Ishikawa (cell line): ENCODE measurements around the gene PLEKHA6.

Experiments
- CEBPB ChIP-seq: IDR thresholded peaks from 2 replicates; pipeline ENCODE4 v1.6.1; 2012
- CREB1 ChIP-seq: IDR thresholded peaks from 2 replicates; pipeline ENCODE4 v1.6.1; 2012; ENCODE audit warnings: low read depth
- EGR1 ChIP-seq: IDR thresholded peaks from 2 replicates; pipeline ENCODE4 v1.6.1; 2012
- EP300 ChIP-seq: IDR thresholded peaks from 2 replicates; pipeline ENCODE4 v1.6.1; 2012; ENCODE audit warnings: borderline replicate concordance
- FOXM1 ChIP-seq: IDR thresholded peaks from 2 replicates; pipeline ENCODE4 v1.6.1; 2012; ENCODE audit warnings: low read depth, borderline replicate concordance
- MAX ChIP-seq: IDR thresholded peaks from 2 replicates; pipeline ENCODE4 v1.6.1; 2012
- NFIC ChIP-seq: IDR thresholded peaks from 2 replicates; pipeline ENCODE4 v1.6.1; 2012
- RAD21 ChIP-seq: IDR thresholded peaks from 2 replicates; pipeline ENCODE4 v1.6.1; 2012; ENCODE audit warnings: low read depth
- REST ChIP-seq: IDR thresholded peaks from 2 replicates; pipeline ENCODE4 v1.6.1; 2012; ENCODE audit warnings: low read depth, mild to moderate bottlenecking
- TAF1 ChIP-seq: IDR thresholded peaks from 2 replicates; pipeline ENCODE4 v1.6.1; 2012; ENCODE audit warnings: low read depth, mild to moderate bottlenecking
- TCF12 ChIP-seq: IDR thresholded peaks from 2 replicates; pipeline ENCODE4 v1.6.1; 2012; ENCODE audit warnings: low read depth
- TEAD4 ChIP-seq: IDR thresholded peaks from 2 replicates; pipeline ENCODE4 v1.6.1; 2012
- USF1 ChIP-seq: IDR thresholded peaks from 2 replicates; pipeline ENCODE4 v1.6.1; 2012
- YY1 ChIP-seq: IDR thresholded peaks from 2 replicates; pipeline ENCODE4 v1.6.1; 2012; ENCODE audit warnings: low read depth
- ZBTB7A ChIP-seq: IDR thresholded peaks from 2 replicates; pipeline ENCODE4 v1.6.1; 2012; ENCODE audit warnings: low read depth

Gene PLEKHA6

GRCh38 chr1:204188959-204189639 lies 170.6 kb downstream of the PLEKHA6 start:
- TF ChIP-seq TEAD4 (no peak), NFIC (no peak), CREB1 (no peak), REST (no peak), MAX (no peak), CEBPB (no peak), RAD21 (no peak)

GRCh38 chr1:204186597-204186996 lies 173.1 kb downstream of the PLEKHA6 start:
- TF ChIP-seq USF1, result no peak
- no peak for TF ChIP-seq REST
- TF ChIP-seq YY1, result no peak
- no peak for TF ChIP-seq ZBTB7A
- TF ChIP-seq MAX, result no peak
- TF ChIP-seq EGR1, result no peak
- no peak for TF ChIP-seq CREB1
- no peak for TF ChIP-seq TCF12
- no peak for TF ChIP-seq TAF1
- no peak for TF ChIP-seq RAD21
- no peak for TF ChIP-seq FOXM1
- no peak for TF ChIP-seq EP300
- no peak for TF ChIP-seq TEAD4
- no peak for TF ChIP-seq CEBPB

GRCh38 chr1:204181116-204181515 lies 178.6 kb downstream of the PLEKHA6 start:
- TF ChIP-seq REST (no peak), YY1 (no peak), CEBPB (no peak), FOXM1 (no peak), TCF12 (no peak), USF1 (no peak), TEAD4 (no peak), CREB1 (no peak), EGR1 (no peak)

- TF ChIP-seq MAX, result no peak
- TF ChIP-seq TAF1, result no peak
- TF ChIP-seq YY1, result no peak
- no peak for TF ChIP-seq TEAD4
- no peak for TF ChIP-seq RAD21
- TF ChIP-seq ZBTB7A, result no peak
Measured at GRCh38 chr1:204180133-204180532, 179.6 kb downstream of the PLEKHA6 start.
